Erythroblast (primary cell): ENCODE measurements around the gene PSMD12.

ENCODE experiments used
- GATA1 ChIP-seq: IDR thresholded peaks from 2 replicates; pipeline ENCODE4 v1.6.1; 2011; ENCODE audit warnings: low read depth, mild to moderate bottlenecking, control low read depth, low read length, moderate library complexity
- POLR2A ChIP-seq: IDR thresholded peaks from 2 replicates; pipeline ENCODE4 v1.6.1; 2011; ENCODE audit warnings: mild to moderate bottlenecking, low read length

- TF ChIP-seq POLR2A (no peak), GATA1 (no peak)
Measured at GRCh38 chr17:67411397-67411796, 45.0 kb upstream of the PSMD12 start.
